HepG2 (cell line): ENCODE data around the gene RGMA.

Experiments used
- CTCF ChIP-seq: sonication (generic); formaldehyde crosslinking; IDR thresholded peaks from 2 replicates; pipeline ENCODE4 v1.5.0; 2020; ENCODE audit warnings: mild to moderate bottlenecking, missing genetic modification reagents, moderate library complexity
- GABPB1 ChIP-seq: IDR thresholded peaks from 2 replicates; pipeline ENCODE4 v1.6.1; 2016; ENCODE audit warnings: mild to moderate bottlenecking, missing genetic modification reagents, moderate library complexity, missing compliant biosample characterization
- IRF9 ChIP-seq: sonication (generic); formaldehyde crosslinking; IDR thresholded peaks from 2 replicates; pipeline ENCODE4 v1.8.0; 2022; ENCODE audit warnings: missing genetic modification reagents, mild to moderate bottlenecking, borderline replicate concordance
- JUND ChIP-seq: sonication (generic); formaldehyde crosslinking; IDR thresholded peaks from 2 replicates; pipeline ENCODE4 v1.8.0; 2022; ENCODE audit warnings: mild to moderate bottlenecking, missing genetic modification reagents
- KLF11 ChIP-seq: IDR thresholded peaks from 2 replicates; pipeline ENCODE4 v1.6.1; 2016; ENCODE audit warnings: missing compliant biosample characterization
- ZNF235 ChIP-seq: sonication (generic); formaldehyde crosslinking; IDR thresholded peaks from 2 replicates; pipeline ENCODE4 v1.8.1; 2023; ENCODE audit warnings: mild to moderate bottlenecking, missing genetic modification reagents, borderline replicate concordance
- ZNF563 ChIP-seq: sonication (generic); formaldehyde crosslinking; IDR thresholded peaks from 2 replicates; pipeline ENCODE4 v1.8.0; 2022; ENCODE audit warnings: mild to moderate bottlenecking, moderate library complexity, missing genetic modification reagents
- TF ChIP-seq, protein P1 (sequence below): sonication (generic); formaldehyde crosslinking; IDR thresholded peaks from 2 replicates; pipeline ENCODE4 v1.8.1; 2023; ENCODE audit warnings: mild to moderate bottlenecking, missing genetic modification reagents
- TF ChIP-seq, protein P2 (sequence below): sonication (generic); formaldehyde crosslinking; IDR thresholded peaks from 2 replicates; pipeline ENCODE4 v1.5.0; 2020; ENCODE audit warnings: missing genetic modification reagents
- TF ChIP-seq, protein P3 (sequence below), 2 experiments: fragments of 450-650 bp in 1 of 2; sonication (generic) in 1 of 2; formaldehyde crosslinking in 1 of 2; IDR thresholded peaks; 2 replicates each; pipeline versions ENCODE4 v1.6.1 to v1.8.0; 2016 to 2022; ENCODE audit warnings: antibody characterized with exemption in 1 of 2, mild to moderate bottlenecking in 1 of 2, missing genetic modification reagents in 1 of 2

DNA sequence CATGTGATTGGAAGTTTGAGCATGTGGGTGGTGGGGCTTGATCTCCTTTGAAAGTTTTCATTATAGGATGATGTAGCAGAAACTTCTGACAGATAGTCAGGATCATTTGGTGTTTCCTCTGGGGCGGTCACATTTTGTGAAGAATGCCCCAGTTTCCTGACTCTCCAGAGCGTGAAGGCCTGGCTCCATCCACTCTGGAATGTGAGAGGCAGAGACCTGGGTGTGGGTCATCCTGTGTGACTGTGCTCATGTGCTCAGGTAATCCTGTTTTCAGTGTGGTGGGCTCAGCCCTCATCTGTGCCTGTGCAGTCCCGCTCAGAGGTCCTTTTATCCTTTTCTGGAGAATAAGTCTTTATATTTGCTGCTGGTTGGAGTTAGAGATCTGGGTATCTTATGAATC lies 81.0 kb downstream of the RGMA start:
- TF ChIP-seq ZNF563 (CRISPR knock-in tag) (no peak), JUND (CRISPR knock-in tag) (no peak), CTCF (CRISPR knock-in tag) (no peak), IRF9 (CRISPR knock-in tag) (no peak), ZNF235 (CRISPR knock-in tag) (no peak), GABPB1 (no peak), KLF11 (CRISPR knock-in tag) (no peak)
- TF ChIP-seq, protein P1, sequence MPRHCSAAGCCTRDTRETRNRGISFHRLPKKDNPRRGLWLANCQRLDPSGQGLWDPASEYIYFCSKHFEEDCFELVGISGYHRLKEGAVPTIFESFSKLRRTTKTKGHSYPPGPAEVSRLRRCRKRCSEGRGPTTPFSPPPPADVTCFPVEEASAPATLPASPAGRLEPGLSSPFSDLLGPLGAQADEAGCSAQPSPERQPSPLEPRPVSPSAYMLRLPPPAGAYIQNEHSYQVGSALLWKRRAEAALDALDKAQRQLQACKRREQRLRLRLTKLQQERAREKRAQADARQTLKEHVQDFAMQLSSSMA = no peak
- TF ChIP-seq, protein P2, sequence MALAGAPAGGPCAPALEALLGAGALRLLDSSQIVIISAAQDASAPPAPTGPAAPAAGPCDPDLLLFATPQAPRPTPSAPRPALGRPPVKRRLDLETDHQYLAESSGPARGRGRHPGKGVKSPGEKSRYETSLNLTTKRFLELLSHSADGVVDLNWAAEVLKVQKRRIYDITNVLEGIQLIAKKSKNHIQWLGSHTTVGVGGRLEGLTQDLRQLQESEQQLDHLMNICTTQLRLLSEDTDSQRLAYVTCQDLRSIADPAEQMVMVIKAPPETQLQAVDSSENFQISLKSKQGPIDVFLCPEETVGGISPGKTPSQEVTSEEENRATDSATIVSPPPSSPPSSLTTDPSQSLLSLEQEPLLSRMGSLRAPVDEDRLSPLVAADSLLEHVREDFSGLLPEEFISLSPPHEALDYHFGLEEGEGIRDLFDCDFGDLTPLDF (CRISPR knock-in tag) = no peak
- TF ChIP-seq, protein P3, sequence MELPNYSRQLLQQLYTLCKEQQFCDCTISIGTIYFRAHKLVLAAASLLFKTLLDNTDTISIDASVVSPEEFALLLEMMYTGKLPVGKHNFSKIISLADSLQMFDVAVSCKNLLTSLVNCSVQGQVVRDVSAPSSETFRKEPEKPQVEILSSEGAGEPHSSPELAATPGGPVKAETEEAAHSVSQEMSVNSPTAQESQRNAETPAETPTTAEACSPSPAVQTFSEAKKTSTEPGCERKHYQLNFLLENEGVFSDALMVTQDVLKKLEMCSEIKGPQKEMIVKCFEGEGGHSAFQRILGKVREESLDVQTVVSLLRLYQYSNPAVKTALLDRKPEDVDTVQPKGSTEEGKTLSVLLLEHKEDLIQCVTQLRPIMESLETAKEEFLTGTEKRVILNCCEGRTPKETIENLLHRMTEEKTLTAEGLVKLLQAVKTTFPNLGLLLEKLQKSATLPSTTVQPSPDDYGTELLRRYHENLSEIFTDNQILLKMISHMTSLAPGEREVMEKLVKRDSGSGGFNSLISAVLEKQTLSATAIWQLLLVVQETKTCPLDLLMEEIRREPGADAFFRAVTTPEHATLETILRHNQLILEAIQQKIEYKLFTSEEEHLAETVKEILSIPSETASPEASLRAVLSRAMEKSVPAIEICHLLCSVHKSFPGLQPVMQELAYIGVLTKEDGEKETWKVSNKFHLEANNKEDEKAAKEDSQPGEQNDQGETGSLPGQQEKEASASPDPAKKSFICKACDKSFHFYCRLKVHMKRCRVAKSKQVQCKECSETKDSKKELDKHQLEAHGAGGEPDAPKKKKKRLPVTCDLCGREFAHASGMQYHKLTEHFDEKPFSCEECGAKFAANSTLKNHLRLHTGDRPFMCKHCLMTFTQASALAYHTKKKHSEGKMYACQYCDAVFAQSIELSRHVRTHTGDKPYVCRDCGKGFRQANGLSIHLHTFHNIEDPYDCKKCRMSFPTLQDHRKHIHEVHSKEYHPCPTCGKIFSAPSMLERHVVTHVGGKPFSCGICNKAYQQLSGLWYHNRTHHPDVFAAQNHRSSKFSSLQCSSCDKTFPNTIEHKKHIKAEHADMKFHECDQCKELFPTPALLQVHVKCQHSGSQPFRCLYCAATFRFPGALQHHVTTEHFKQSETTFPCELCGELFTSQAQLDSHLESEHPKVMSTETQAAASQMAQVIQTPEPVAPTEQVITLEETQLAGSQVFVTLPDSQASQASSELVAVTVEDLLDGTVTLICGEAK (IDR thresholded peaks at IDR 0.05) = no peak
- TF ChIP-seq, protein P3 (CRISPR knock-in tag; IDR thresholded peaks at IDR 0.05) = no peak
